Common myeloid progenitor, CD34-positive (primary cell): ENCODE results near the gene LYAR.

Experiments used
- CTCF ChIA-PET: fragments of 350-600 bp; sonication (Branson Sonifier 250); formaldehyde crosslinking; loops from one replicate; lab custom pipeline; 2021; ENCODE audit warnings: antibody characterized with exemption; lab: Charles Lee
- POLR2A ChIA-PET: fragments of 350-600 bp; sonication (Branson Sonifier 250); formaldehyde crosslinking; loops from one replicate; lab custom pipeline; 2021; ENCODE audit warnings: antibody characterized with exemption; lab: Charles Lee
- DNase-seq, 3 donors: peaks; one replicate each; pipeline versions ENCODE4 v3.0.0 to v3.0.0-alpha.2; 2013
- H3K27ac ChIP-seq, 2 experiments: 1 replicate in 1 of 2; 2 replicates in 1 of 2; pipeline ENCODE4 v1.7.0; 2013; ENCODE audit warnings: inconsistent platforms in 2 of 2, low read length in 2 of 2, mild to moderate bottlenecking in 2 of 2, low read depth in 1 of 2, moderate library complexity in 1 of 2; ENCODE audit not compliant: severe bottlenecking in 2 of 2, insufficient read depth in 1 of 2, poor library complexity in 1 of 2
- H3K27me3 ChIP-seq, 5 experiments: replicated peaks in 2 of 5; 1 replicate in 3 of 5; 2 replicates in 2 of 5; pipeline versions ENCODE4 v1.6.1 to v1.7.0; 2013; ENCODE audit warnings: low read length in 4 of 5, mild to moderate bottlenecking in 2 of 5, moderate library complexity in 2 of 5, inconsistent platforms in 1 of 5; ENCODE audit not compliant: insufficient read depth in 5 of 5, control insufficient read depth in 4 of 5
- H3K36me3 ChIP-seq, 4 experiments: 1 replicate in 2 of 4; 2 replicates in 2 of 4; pipeline versions ENCODE4 v1.6.1 to v1.7.0; 2013; ENCODE audit warnings: low read length in 3 of 4, control low read depth in 1 of 4, mild to moderate bottlenecking in 1 of 4; ENCODE audit not compliant: control insufficient read depth in 4 of 4, insufficient read depth in 4 of 4
- H3K4me1 ChIP-seq, 4 experiments: 1 replicate in 3 of 4; 2 replicates in 1 of 4; pipeline versions ENCODE4 v1.6.1 to v1.7.1; 2013; ENCODE audit warnings: low read length in 3 of 4, mild to moderate bottlenecking in 3 of 4, control low read depth in 1 of 4, inconsistent platforms in 1 of 4, moderate library complexity in 1 of 4; ENCODE audit not compliant: control insufficient read depth in 4 of 4, insufficient read depth in 4 of 4; ENCODE audit errors: control extremely low read depth in 1 of 4
- H3K4me3 ChIP-seq, 7 experiments: 1 replicate in 4 of 7; 2 replicates in 3 of 7; pipeline versions ENCODE4 v1.5.1 to v1.7.0; 2013; ENCODE audit warnings: mild to moderate bottlenecking in 7 of 7, low read length in 6 of 7, moderate library complexity in 6 of 7, inconsistent platforms in 2 of 7, low read depth in 2 of 7, control low read depth in 1 of 7; ENCODE audit not compliant: insufficient read depth in 4 of 7, control insufficient read depth in 1 of 7; ENCODE audit errors: extremely low read depth in 1 of 7
- H3K9me3 ChIP-seq, 5 experiments: 1 replicate in 4 of 5; 2 replicates in 1 of 5; pipeline versions ENCODE4 v1.6.1 to v1.7.1; 2013; ENCODE audit warnings: low read length in 4 of 5, mild to moderate bottlenecking in 2 of 5, inconsistent platforms in 1 of 5, low read depth in 1 of 5, moderate library complexity in 1 of 5; ENCODE audit not compliant: control insufficient read depth in 4 of 5, insufficient read depth in 2 of 5; ENCODE audit errors: control extremely low read depth in 1 of 5
- WGBS: methylation state at CpG from one replicate; pipeline ENCODE4 v1.1.5; 2013; ENCODE audit not compliant: insufficient coverage; 5-methylcytosine and 5-hydroxymethylcytosine counted together

The LYAR gene

GRCh38 chr4:4323705-4324534 lies 34.0 kb upstream of the LYAR start:
- DNase-seq, result peak; percentile 24 to 49 (median 45)
- H3K4me3 ChIP-seq, result no peak overlapping the region
- ChIA-PET CTCF (interaction anchor here (0.7 to 1.5 kb wide), 4 partner anchors 24 to 72 kb away, joined by 3 to 4 read pairs (median 3); no protein-coding TSS in a partner anchor), POLR2A (no interaction called here)
- H3K36me3 ChIP-seq, result peaks cover 8 to 21% (median 16%) of the 10 kb centered on the region in 4 experiments
- no peaks in the 10 kb centered on the region for H3K9me3 ChIP-seq
- 76% methylated on average over 5 of the region's 10 CpGs for WGBS
- H3K4me1 ChIP-seq, result peaks cover 0 to 2% (median 0%) of the 10 kb centered on the region in 4 experiments
- peaks cover 0 to 3% (median 0%) of the 10 kb centered on the region in 5 experiments for H3K27me3 ChIP-seq
- peak overlapping the region in 1 of 2 experiments; percentile 72 for H3K27ac ChIP-seq

- Histone ChIP-seq H3K4me1 (peaks cover 0 to 2% (median 0%) of the 10 kb centered on the region in 4 experiments), H3K9me3 (no peaks in the 10 kb centered on the region), H3K4me3 (no peak overlapping the region), H3K36me3 (peaks cover 13 to 26% (median 17%) of the 10 kb centered on the region in 4 experiments), H3K27me3 (peaks cover 0 to 3% (median 0%) of the 10 kb centered on the region in 5 experiments), H3K27ac (no peak overlapping the region)
- POLR2A ChIA-PET, result interaction anchor here (0.5 kb wide), 1 partner anchor 209 kb away, joined by 3 read pairs; no protein-coding TSS in a partner anchor
- CTCF ChIA-PET, result interaction anchor here (0.6 to 1.9 kb wide), 6 partner anchors 8 to 252 kb away, joined by 3 to 6 read pairs (median 4); no protein-coding TSS in a partner anchor
- DNase-seq, result no peak
- WGBS, result 92% methylated on average over 16 of the region's 18 CpGs
These were observed 32.2 kb upstream of the LYAR start for GRCh38 chr4:4321951-4322688.

- Histone ChIP-seq H3K36me3 (peaks cover 16 to 34% (median 26%) of the 10 kb centered on the region in 4 experiments), H3K4me1 (peaks cover 0 to 2% (median 0%) of the 10 kb centered on the region in 4 experiments), H3K4me3 (no peak overlapping the region), H3K27me3 (peaks cover 0 to 2% (median 0%) of the 10 kb centered on the region in 5 experiments), H3K27ac (no peak overlapping the region), H3K9me3 (no peaks in the 10 kb centered on the region)
- POLR2A ChIA-PET, result no interaction called here
- WGBS, result over 99% methylated on average over 23 of the region's 26 CpGs
- CTCF ChIA-PET, result interaction anchor here (1.9 kb wide), 1 partner anchor 12 kb away, joined by 6 read pairs; no protein-coding TSS in a partner anchor
- no peak for DNase-seq
These were observed 31.2 kb upstream of the LYAR start for GRCh38 chr4:4320951-4321714.

GRCh38 chr4:4320528-4320927 lies 30.6 kb upstream of the LYAR start:
- no peak for DNase-seq
- POLR2A ChIA-PET, result no interaction called here
- no peak overlapping the region for H3K27ac ChIP-seq
- H3K36me3 ChIP-seq, result peaks cover 16 to 40% (median 32%) of the 10 kb centered on the region in 4 experiments
- no peaks in the 10 kb centered on the region for H3K27me3 ChIP-seq
- H3K4me1 ChIP-seq, result peaks cover 0 to 2% (median 0%) of the 10 kb centered on the region in 4 experiments
- H3K9me3 ChIP-seq, result no peaks in the 10 kb centered on the region
- CTCF ChIA-PET, result interaction anchor here (1.9 kb wide), 1 partner anchor 13 kb away, joined by 6 read pairs; no protein-coding TSS in a partner anchor
- 99% methylated on average over 15 of the region's 15 CpGs for WGBS
- no peak overlapping the region for H3K4me3 ChIP-seq

GRCh38 chr4:4317496-4318232 lies 27.7 kb upstream of the LYAR start:
- no peaks in the 10 kb centered on the region for H3K27me3 ChIP-seq
- WGBS, result 97% methylated on average over 18 of the region's 23 CpGs
- H3K9me3 ChIP-seq, result no peaks in the 10 kb centered on the region
- no peak overlapping the region for H3K4me3 ChIP-seq
- DNase-seq, result no peak
- peaks cover 19 to 61% (median 51%) of the 10 kb centered on the region in 4 experiments for H3K36me3 ChIP-seq
- CTCF ChIA-PET, result interaction anchor here (1.1 kb wide), 1 partner anchor 16 kb away, joined by 3 read pairs; no protein-coding TSS in a partner anchor
- H3K4me1 ChIP-seq, result no peaks in the 10 kb centered on the region
- H3K27ac ChIP-seq, result no peak overlapping the region
- POLR2A ChIA-PET, result no interaction called here

- H3K4me3 ChIP-seq, result no peak overlapping the region
- POLR2A ChIA-PET, result no interaction called here
- H3K9me3 ChIP-seq, result no peaks in the 10 kb centered on the region
- DNase-seq, result no peak
- WGBS, result 97% methylated on average over 13 of the region's 13 CpGs
- peaks cover 18 to 55% (median 45%) of the 10 kb centered on the region in 4 experiments for H3K36me3 ChIP-seq
- no peaks in the 10 kb centered on the region for H3K4me1 ChIP-seq
- no peak overlapping the region for H3K27ac ChIP-seq
- CTCF ChIA-PET, result interaction anchor here (1.3 kb wide), 1 partner anchor 31 kb away, joined by 3 read pairs; no protein-coding TSS in a partner anchor
- H3K27me3 ChIP-seq, result no peaks in the 10 kb centered on the region
These were observed 26.2 kb upstream of the LYAR start for GRCh38 chr4:4316150-4316495.
